ENCODE data around the gene RNF115. TPM values are rescaled to one million over a fixed set of nuclear protein-coding genes. Genes with fewer than 3 reads are reported as not detected.

RNF115 gene
- total RNA-seq (2022; extraction: Qiagen RNA extraction), result 11.6 to 15.3 TPM (median 14.1 TPM) in 5 replicates

GRCh38 chr1:145823565-145824498 is at the start of gene RNF115, which contains the start of gene POLR3C:
RNF115 (minus strand) TSS chr1:145824095; CDS start chr1:145823873, 222 bp downstream.
POLR3C (plus strand) TSS chr1:145824200; CDS start chr1:145825777, 1,577 bp downstream.

GRCh38 chr1:145858901-145859490 is 35.1 kb upstream of the RNF115 start, which contains the start of gene PIAS3:
PIAS3 (minus strand) TSS chr1:145859081; CDS start chr1:145858990, 91 bp downstream.

GRCh38 chr1:145845514-145846161 is 21.7 kb upstream of the RNF115 start, which contains the start of gene NUDT17:
NUDT17 (plus strand) TSS chr1:145845630; CDS start chr1:145845641, 11 bp downstream.

DNA sequence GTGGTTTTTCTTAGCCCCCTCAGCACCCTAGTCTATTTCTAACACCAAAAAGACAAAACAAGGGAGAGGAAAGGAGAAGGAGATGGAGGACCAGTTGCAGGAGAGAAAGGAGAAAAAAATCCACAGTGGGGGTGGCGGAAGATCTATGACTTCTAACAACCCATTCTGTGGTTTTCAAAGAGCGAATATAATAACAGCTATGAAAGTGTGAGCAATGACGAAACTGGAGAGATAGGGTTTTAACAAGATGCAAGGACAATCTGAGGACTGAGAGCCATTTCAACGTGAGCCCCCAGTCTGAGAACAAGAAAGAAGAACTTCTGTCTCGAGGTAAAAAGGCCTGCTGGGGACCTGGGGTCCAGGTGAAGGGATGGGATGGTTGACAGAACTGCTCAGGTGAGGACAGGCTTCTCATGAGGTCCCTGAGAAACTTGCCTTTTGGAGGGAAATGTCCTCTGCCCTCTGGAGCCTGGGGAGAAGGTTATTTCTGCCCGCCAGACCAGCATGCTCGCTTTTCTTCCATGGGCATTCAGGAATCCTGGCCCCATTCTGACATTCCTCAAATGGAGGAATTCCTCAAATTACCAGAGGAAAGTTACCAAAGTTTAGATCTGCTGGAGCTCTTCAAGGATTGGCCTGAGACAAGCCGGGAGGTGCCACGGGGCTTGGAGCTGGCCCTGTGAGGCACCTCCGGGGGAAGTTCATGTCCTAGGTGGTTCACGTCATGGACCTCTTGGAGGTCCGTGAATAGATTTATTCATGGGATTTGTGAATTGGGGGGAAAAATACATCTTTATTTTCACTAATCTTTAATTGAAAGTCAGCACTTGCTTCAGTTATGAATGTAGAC is 104.4 kb downstream of the RNF115 start, which contains the start of gene CD160:
Gene CD160 (plus strand): TSS at position 270 of the 850 bp plus-strand sequence. CDS start 8,829 bp downstream, outside the sequence.

DNA sequence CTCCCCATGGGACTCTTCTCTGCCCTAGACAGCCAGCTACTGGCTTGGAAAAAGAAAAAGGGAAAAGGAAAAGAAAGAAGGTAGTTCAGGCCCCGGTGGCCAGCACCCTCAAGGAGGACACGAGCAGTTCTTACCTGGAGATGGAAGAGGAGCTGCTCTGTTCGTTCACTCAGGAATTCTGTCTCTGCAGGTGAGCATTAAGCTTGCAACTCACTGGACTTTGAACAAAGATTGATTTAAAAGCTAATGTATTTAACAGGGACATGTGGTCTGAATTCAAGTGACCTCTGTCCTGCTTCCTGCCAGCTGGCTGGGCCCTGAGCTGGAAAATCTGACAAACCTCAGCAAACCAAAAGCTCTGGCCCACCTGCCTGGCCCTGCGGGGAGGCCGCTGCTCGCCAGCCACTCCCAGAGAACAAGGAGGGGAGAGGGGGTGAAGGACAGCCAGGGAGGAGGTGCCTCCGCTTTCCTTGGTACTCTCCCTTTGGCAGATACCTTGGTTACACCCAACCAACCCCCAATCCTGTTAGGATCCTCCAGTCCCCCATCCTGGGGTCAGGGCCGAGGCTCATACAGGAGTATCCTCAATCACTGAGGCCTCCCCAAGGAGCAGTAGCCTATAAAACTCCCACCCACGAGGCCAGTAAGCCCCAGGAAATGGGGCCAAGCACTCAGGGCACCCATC is 116.6 kb downstream of the RNF115 start, which contains the start of gene PDZK1:
Gene PDZK1 (minus strand): TSS at position 186 of the 685 bp plus-strand sequence. CDS start 19,347 bp downstream, outside the sequence.

Other genes starting within 250 kb of the RNF115 start
- gene GPR89A, start 216.1 kb downstream of the RNF115 start, total RNA-seq (2022; extraction: Qiagen RNA extraction), result 14.4 to 17.3 TPM (median 15.2 TPM) in 5 replicates
- gene PDZK1, start 116.7 kb downstream of the RNF115 start, total RNA-seq (2022; extraction: Qiagen RNA extraction), result 0.56 to 1.2 TPM (median 0.83 TPM) in 5 replicates
- 0.05 to 1.7 TPM in 2 of 5 replicates, not detected in the others for gene CD160, start 104.6 kb downstream of the RNF115 start, total RNA-seq (2022; extraction: Qiagen RNA extraction)
- gene POLR3C, start 105 bp upstream of the RNF115 start, total RNA-seq (2022; extraction: Qiagen RNA extraction), result 36.1 to 44.9 TPM (median 37.8 TPM) in 5 replicates
- gene NUDT17, start 21.5 kb upstream of the RNF115 start, total RNA-seq (2022; extraction: Qiagen RNA extraction), result 6.6 to 8.5 TPM (median 7.2 TPM) in 5 replicates
- gene PIAS3, start 35.0 kb upstream of the RNF115 start, total RNA-seq (2022; extraction: Qiagen RNA extraction), result 37.4 to 45.5 TPM (median 42.8 TPM) in 5 replicates
- 0.03 to 0.06 TPM (median 0.03 TPM) in 4 of 5 replicates, not detected in the other for gene ANKRD35, start 61.8 kb upstream of the RNF115 start, total RNA-seq (2022; extraction: Qiagen RNA extraction)
- 1.3 to 2.1 TPM (median 1.5 TPM) in 5 replicates for gene ITGA10, start 86.0 kb upstream of the RNF115 start, total RNA-seq (2022; extraction: Qiagen RNA extraction)
- gene PEX11B, start 94.6 kb upstream of the RNF115 start, total RNA-seq (2022; extraction: Qiagen RNA extraction), result 34.4 to 41.1 TPM (median 38.2 TPM) in 5 replicates
- gene RBM8A, start 103.4 kb upstream of the RNF115 start, total RNA-seq (2022; extraction: Qiagen RNA extraction), result 212 to 255 TPM (median 223 TPM) in 5 replicates
- gene LIX1L, start 133.9 kb upstream of the RNF115 start, total RNA-seq (2022; extraction: Qiagen RNA extraction), result 10.7 to 15.2 TPM (median 12.5 TPM) in 5 replicates
- gene ANKRD34A, start 140.5 kb upstream of the RNF115 start, total RNA-seq (2022; extraction: Qiagen RNA extraction), result 0.21 to 0.30 TPM (median 0.25 TPM) in 5 replicates
- 11.0 to 12.0 TPM (median 11.4 TPM) in 5 replicates for gene POLR3GL, start 140.6 kb upstream of the RNF115 start, total RNA-seq (2022; extraction: Qiagen RNA extraction)
- gene TXNIP, start 172.5 kb upstream of the RNF115 start, total RNA-seq (2022; extraction: Qiagen RNA extraction), result 0.24 to 0.89 TPM (median 0.64 TPM) in 5 replicates
- not detected in 5 replicates for gene HJV, start 197.6 kb upstream of the RNF115 start, total RNA-seq (2022; extraction: Qiagen RNA extraction)

Measured in A549 treated with AZD2906 at 1 μM for 4 hours (cell line).